K562 (cell line): ENCODE results near the gene PRMT5. TPM values are rescaled to one million over a fixed set of nuclear protein-coding genes. Genes with fewer than 3 reads are reported as not detected.

ENCODE experiments used
- ATAC-seq: fragments of 200-7000 bp; cut with Tn5 transposase; 3 replicates; pipeline ENCODE4 v1.9.1; 2020; ENCODE audit warnings: moderate library complexity
- BruUV-seq: library from RNA; stranded (reverse); fragments of 400-500 nt; replicated peaks from 2 replicates; lab custom pipeline; 2021; lab: Mats Ljungman, UMichigan
- CTCF ChIA-PET: fragments of 300-600 bp; formaldehyde crosslinking; extraction: SDS; loops from one replicate; lab custom pipeline; 2021; ENCODE audit warnings: low intra/inter-chr PET ratio; lab: Yijun Ruan, JAX
- POLR2A ChIA-PET: fragments of 300-600, 350-650 bp; sonication (Branson Sonifier 250); formaldehyde crosslinking; extraction: SDS; loops from one replicate; lab custom pipeline; 2021; ENCODE audit warnings: antibody characterized with exemption, inconsistent platforms; lab: Yijun Ruan, JAX
- DNase-seq, 4 experiments: peaks; one replicate each; pipeline versions ENCODE4 v3.0.0 to v3.0.0-alpha.2; 2011 to 2018; ENCODE audit warnings: low spot score in 3 of 4, mixed read lengths in 3 of 4; ENCODE audit errors: extremely low read depth in 1 of 4
- FAIRE-seq: peaks from 2 replicates; lab custom pipeline; 2011; peaks lifted over from hg19 to GRCh38; lab: Jason Lieb, UNC
- H2AFZ ChIP-seq: 2 replicates; pipeline ENCODE4 v1.6.0; 2011; ENCODE audit warnings: low read depth, low read length, control low read depth, inconsistent platforms
- H3K27ac ChIP-seq: fragments of 200-600 bp; 3 replicates; pipeline ENCODE4 v1.8.0; 2011; ENCODE audit warnings: low read depth, mild to moderate bottlenecking, control low read depth, inconsistent platforms, low read length, moderate library complexity, mixed read lengths; ENCODE audit errors: extremely low read depth
- H3K27me3 ChIP-seq, 2 experiments: fragments of 300-600 bp in 1 of 2; 2 replicates in 1 of 2; 3 replicates in 1 of 2; pipeline versions ENCODE4 v1.6.0 to v1.8.0; 2011; ENCODE audit warnings: inconsistent platforms in 2 of 2, low read length in 2 of 2, mild to moderate bottlenecking in 1 of 2, mixed read lengths in 1 of 2, moderate library complexity in 1 of 2; ENCODE audit not compliant: control insufficient read depth in 2 of 2, insufficient read depth in 2 of 2
- H3K36me3 ChIP-seq: fragments of 300-600 bp; 3 replicates; pipeline ENCODE4 v1.8.0; 2011; ENCODE audit warnings: mild to moderate bottlenecking, low read length, inconsistent platforms; ENCODE audit not compliant: control insufficient read depth, insufficient read depth
- H3K4me1 ChIP-seq, 2 experiments: fragments of 200-600 bp in 1 of 2; replicated peaks in 1 of 2; 2 replicates in 1 of 2; 3 replicates in 1 of 2; pipeline versions ENCODE4 v1.5.1 to v1.8.0; 2011; ENCODE audit warnings: inconsistent platforms in 2 of 2, low read length in 2 of 2, mild to moderate bottlenecking in 1 of 2, mixed read lengths in 1 of 2, moderate library complexity in 1 of 2; ENCODE audit not compliant: control insufficient read depth in 2 of 2, insufficient read depth in 2 of 2
- H3K4me2 ChIP-seq: 2 replicates; pipeline ENCODE4 v1.6.1; 2011; ENCODE audit warnings: low read length, control low read depth, inconsistent platforms, mixed read lengths; ENCODE audit not compliant: insufficient read depth
- H3K4me3 ChIP-seq: fragments of 200-600 bp; sonication (generic), shearing (Covaris generic); 2 replicates; pipeline ENCODE4 v1.5.1; 2016; ENCODE audit warnings: control low read depth, inconsistent platforms
- H3K79me2 ChIP-seq: fragments of 200-600 bp; 3 replicates; pipeline ENCODE4 v1.8.0; 2011; ENCODE audit warnings: low read length, inconsistent platforms; ENCODE audit not compliant: control insufficient read depth, insufficient read depth
- H3K9ac ChIP-seq, 2 experiments: 2 replicates each; pipeline versions ENCODE4 v1.6.0 to v1.6.1; 2011; ENCODE audit warnings: low read depth in 2 of 2, low read length in 2 of 2, control low read depth in 1 of 2, inconsistent platforms in 1 of 2, mild to moderate bottlenecking in 1 of 2, mixed read lengths in 1 of 2; ENCODE audit not compliant: insufficient read depth in 1 of 2
- H3K9me1 ChIP-seq: one replicate; pipeline ENCODE4 v1.6.0; 2011; ENCODE audit warnings: inconsistent platforms, mild to moderate bottlenecking, low read length, moderate library complexity; ENCODE audit not compliant: control insufficient read depth, insufficient read depth
- H3K9me3 ChIP-seq: replicated peaks from 2 replicates; pipeline ENCODE4 v1.5.1; 2011; ENCODE audit warnings: low read depth, low read length, inconsistent platforms; ENCODE audit not compliant: control insufficient read depth, insufficient read depth
- H4K20me1 ChIP-seq: replicated peaks from 2 replicates; pipeline ENCODE4 v1.6.1; 2011; ENCODE audit warnings: low read length, inconsistent platforms, mixed read lengths; ENCODE audit not compliant: control insufficient read depth, insufficient read depth
- ELF4 ChIP-seq: fragments of 450-650 bp; formaldehyde crosslinking; IDR thresholded peaks from 2 replicates; pipeline ENCODE4 v1.4.0; 2022; ENCODE audit warnings: missing genetic modification characterization
- FOXM1 ChIP-seq, 2 experiments: fragments of 450-650 bp in 1 of 2; sonication (generic) in 1 of 2; formaldehyde crosslinking in 1 of 2; IDR thresholded peaks; 2 replicates each; pipeline versions ENCODE4 v1.6.1 to v1.9.0; 2017 to 2022; ENCODE audit warnings: low read depth in 2 of 2, mild to moderate bottlenecking in 2 of 2, missing genetic modification reagents in 1 of 2, moderate library complexity in 1 of 2
- GABPB2 ChIP-seq: fragments of 250-450 bp; sonication (Bioruptor Pico); conservative IDR thresholded peaks from 2 replicates; pipeline ENCODE4 v1.5.1; 2021; ENCODE audit warnings: mild to moderate bottlenecking
- HMG20B ChIP-seq: fragments of 250-450 bp; sonication (Bioruptor Pico); IDR thresholded peaks from 2 replicates; pipeline ENCODE4 v1.5.0; 2021; ENCODE audit warnings: mild to moderate bottlenecking
- MEIS2 ChIP-seq: fragments of 450-650 bp; IDR thresholded peaks from 2 replicates; pipeline ENCODE4 v1.6.1; 2014; ENCODE audit warnings: mild to moderate bottlenecking; ENCODE audit not compliant: partially characterized antibody
- NCOR1 ChIP-seq: fragments of 450-650 bp; IDR thresholded peaks from 2 replicates; pipeline ENCODE4 v1.6.1; 2016; ENCODE audit warnings: mild to moderate bottlenecking, moderate library complexity
- NR4A1 ChIP-seq, 2 experiments: fragments of 250-450 bp in 1 of 2; fragments of 450-650 bp in 1 of 2; sonication (Bioruptor Pico) in 1 of 2; IDR thresholded peaks; 2 replicates each; pipeline versions ENCODE4 v1.4.0 to v1.6.1; 2016 to 2020; ENCODE audit warnings: mild to moderate bottlenecking in 2 of 2, missing compliant biosample characterization in 1 of 2, missing genetic modification characterization in 1 of 2, moderate library complexity in 1 of 2
- POLR2G ChIP-seq: fragments of 200-400 bp; formaldehyde crosslinking; IDR thresholded peaks from 2 replicates; pipeline ENCODE4 v1.6.1; 2017; ENCODE audit warnings: low read depth, mild to moderate bottlenecking, antibody characterized with exemption, low read length, moderate library complexity
- RFX7 ChIP-seq: fragments of 250-450 bp; sonication (Bioruptor Pico); IDR thresholded peaks from 2 replicates; pipeline ENCODE4 v1.5.1; 2021; ENCODE audit warnings: mild to moderate bottlenecking
- YBX1 ChIP-seq: fragments of 450-650 bp; IDR thresholded peaks from 2 replicates; pipeline ENCODE4 v1.7.1; 2016; ENCODE audit warnings: mild to moderate bottlenecking
- ZNF175 ChIP-seq: fragments of 200-800 bp; sonication (Bioruptor generic); IDR thresholded peaks from 2 replicates; pipeline ENCODE4 v1.6.1; 2016; ENCODE audit warnings: low read depth, mild to moderate bottlenecking, missing genetic modification characterization, missing compliant biosample characterization
- ZNF316 ChIP-seq: fragments of 450-650 bp; IDR thresholded peaks from 2 replicates; pipeline ENCODE4 v1.6.1; 2016
- ZNF354B ChIP-seq: fragments of 250-450 bp; sonication (Bioruptor Pico); IDR thresholded peaks from 2 replicates; pipeline ENCODE4 v1.4.0; 2020
- ZNF586 ChIP-seq: fragments of 450-650 bp; formaldehyde crosslinking; conservative IDR thresholded peaks from 2 replicates; pipeline ENCODE4 v1.4.0; 2020; ENCODE audit warnings: mild to moderate bottlenecking, moderate library complexity
- ZNF780A ChIP-seq: fragments of 250-450 bp; sonication (Bioruptor Pico); IDR thresholded peaks from 2 replicates; pipeline ENCODE4 v1.5.0; 2021; ENCODE audit warnings: mild to moderate bottlenecking
- ZNF830 ChIP-seq: fragments of 250-450 bp; sonication (Bioruptor Pico); IDR thresholded peaks from 2 replicates; pipeline ENCODE4 v1.5.0; 2021; ENCODE audit warnings: mild to moderate bottlenecking
- WGBS: fragments of 100-300 bp; shearing (Covaris generic); methylation state at CpG from one replicate; pipeline ENCODE4 v1.1.6; 2016; ENCODE audit warnings: low coverage, mixed read lengths; ENCODE audit not compliant: insufficient coverage; ENCODE audit errors: missing lambda C conversion rate; 5-methylcytosine and 5-hydroxymethylcytosine counted together
- in situ Hi-C: fragments of 300-500 bp; cut with MboI; formaldehyde crosslinking; loops from 4 replicates; pipeline ENCODE4 v1.15.0; 2018; ENCODE audit warnings: inconsistent platforms, mixed read lengths
- intact Hi-C: fragments of 100-400 bp; cut with micrococcal nuclease; formaldehyde crosslinking; loops from 2 replicates; pipeline ENCODE4 v1.14.2; 2022
- polyA plus RNA-seq, 8 experiments: library from polyadenylated mRNA; depleted of rRNA in 4 of 8; stranded (reverse) in 5 of 8; unstranded in 3 of 8; fragments of >200 nt; fragmentation: Nextera tagmentation in 2 of 8; fragmentation: Illumina TruSeq in 1 of 8; extraction: Ambion mirVana in 2 of 8; extraction: Trizol in 1 of 8; gene quantifications; 2 replicates each; pipeline versions ENCODE4 v1.2.1 to v1.2.3, GENCODE V29; 2011 to 2014; ENCODE audit warnings: inconsistent platforms in 1 of 8, missing spikeins in 1 of 8
- total RNA-seq, 7 experiments: library from RNA; depleted of rRNA in 6 of 7; stranded (reverse); fragments of >200 nt in 6 of 7; fragmentation: Illumina TruSeq in 2 of 7; extraction: Trizol in 2 of 7; gene quantifications; 2 replicates each; pipeline versions ENCODE4 v1.2.1 to v1.2.3, GENCODE V29; 2011 to 2021; ENCODE audit warnings: low replicate concordance in 1 of 7
- TF ChIP-seq, protein P1 (sequence below): sonication (generic); formaldehyde crosslinking; IDR thresholded peaks from 2 replicates; pipeline ENCODE4 v1.8.1; 2023; ENCODE audit warnings: mild to moderate bottlenecking, missing genetic modification reagents

PRMT5 gene
- total and polyA plus RNA-seq, 9 of the 15 experiments (the other 6 are each of a cell fraction or from before 2014, with no cell fraction given), result 114 to 552 (median 222) TPM

DNA sequence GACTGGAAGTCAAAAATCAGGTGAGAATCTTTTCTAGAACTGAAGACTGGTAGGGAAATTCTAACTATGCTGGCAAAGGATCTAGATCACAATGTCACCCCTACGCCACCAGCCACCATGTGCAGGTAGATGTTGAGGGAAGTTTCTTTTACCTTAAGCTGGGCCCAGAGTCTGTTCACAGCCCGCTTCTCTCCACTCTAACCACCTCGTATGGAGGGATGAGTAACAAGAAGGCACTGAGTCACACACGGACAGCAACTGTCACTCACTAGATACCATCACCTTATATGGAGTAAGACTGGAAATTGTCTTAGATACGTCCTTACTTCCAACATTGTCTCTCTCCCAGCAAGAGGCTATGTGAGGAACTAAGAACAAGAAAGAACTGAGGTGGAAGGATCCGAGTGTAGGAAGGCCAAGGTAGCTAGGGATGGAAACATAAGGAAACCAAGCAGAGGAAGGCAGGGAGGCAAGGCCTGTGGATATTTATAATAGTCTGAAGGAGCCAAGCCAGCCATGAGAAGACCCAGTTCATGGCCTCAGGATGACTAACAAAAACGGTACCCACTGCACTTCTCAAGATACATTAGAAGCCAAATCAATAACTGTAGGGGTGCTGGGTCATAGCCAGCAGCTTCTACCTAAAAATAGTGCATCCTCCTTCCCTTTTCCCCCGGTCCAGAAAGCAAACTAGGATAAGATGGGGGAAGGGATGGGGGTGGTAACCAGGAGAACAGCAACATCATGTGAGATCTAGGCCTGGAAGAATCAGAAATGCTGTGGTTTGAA lies 30.7 kb downstream of the PRMT5 start (continued):
- TF ChIP-seq ZNF354B (CRISPR knock-in tag), result no peak

DNA sequence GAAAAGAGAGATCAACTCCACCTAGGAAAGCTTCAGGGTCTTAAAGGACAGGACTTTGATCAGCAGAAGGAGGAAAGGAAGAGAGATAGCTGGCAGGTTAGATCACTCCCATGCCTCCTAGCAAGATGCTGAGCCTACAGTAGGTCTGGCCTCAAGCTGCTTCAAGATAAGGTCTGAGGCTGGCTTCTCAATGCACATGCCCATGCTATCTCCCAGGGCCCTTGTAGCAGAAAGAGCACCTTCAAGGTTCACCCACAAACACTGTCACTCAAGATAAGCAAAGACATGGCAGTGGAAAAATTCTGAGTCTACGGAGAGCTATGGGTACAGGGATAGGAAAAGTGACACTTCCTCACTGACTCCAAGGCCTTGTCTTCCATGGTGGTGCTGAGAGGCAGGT lies 31.8 kb downstream of the PRMT5 start:
- H3K4me2 ChIP-seq, result peak overlapping the region; percentile 31; the same call in 1 of the 2 replicates
- BruUV-seq, result no TSS peak
- H3K4me3 ChIP-seq, result no peak overlapping the region
- H2AFZ ChIP-seq, result no peak overlapping the region
- WGBS, result 13% methylated on average over 1 of the region's 1 CpG
- DNase-seq (peak; percentile 75 to 93 (median 81)), FAIRE-seq (peak; percentile 99), ATAC-seq (peak; percentile 81)
- H3K9ac ChIP-seq, result peak overlapping the region in 1 of 2 experiments; percentile 21; a peak in 1 of 4 replicates
- POLR2A ChIA-PET, result interaction anchor here (0.6 to 2.5 kb wide), 3 partner anchors 15 to 429 kb away, joined by 3 to 7 read pairs (median 3); partner anchors contain the start of gene REM2
- intact Hi-C loops (no loop called here), in situ Hi-C loops (no loop called here)
- no peaks in the 10 kb centered on the region for H4K20me1 ChIP-seq
- H3K27me3 ChIP-seq, result no peaks in the 10 kb centered on the region
- H3K79me2 ChIP-seq, result no peaks in the 10 kb centered on the region
- CTCF ChIA-PET, result interaction anchor here (1.4 kb wide), 1 partner anchor 25 kb away, joined by 5 read pairs; no protein-coding TSS in a partner anchor
- H3K36me3 ChIP-seq, result peaks cover 32% of the 10 kb centered on the region
- H3K9me3 ChIP-seq, result no peaks in the 10 kb centered on the region
- H3K4me1 ChIP-seq, result peaks cover 9 to 42% of the 10 kb centered on the region in 2 experiments; a peak in 3 of 5 replicates
- H3K27ac ChIP-seq, result peak overlapping the region; percentile 65
- H3K9me1 ChIP-seq, result peaks cover 3% of the 10 kb centered on the region
- TF ChIP-seq MEIS2 (peak; percentile 64), ZNF316 (peak; percentile 77), GABPB2 (CRISPR knock-in tag) (no peak), NCOR1 (peak; percentile 95), NR4A1 (CRISPR knock-in tag; IDR thresholded peaks at IDR 0.05) (no peak), NR4A1 (tag; IDR thresholded peaks at IDR 0.05) (no peak), FOXM1 (IDR thresholded peaks at IDR 0.05; ENCODE audit: low read depth) (peak; percentile 78; the same call in 1 of the 2 replicates), FOXM1 (CRISPR knock-in tag; IDR thresholded peaks at IDR 0.05; ENCODE audit: low read depth) (no peak), ZNF175 (CRISPR knock-in tag) (no peak), ELF4 (CRISPR knock-in tag) (0 out of 2 replicates have a peak, but pooled peaks have one; percentile 39), HMG20B (CRISPR knock-in tag) (no peak), YBX1 (no peak), RFX7 (CRISPR knock-in tag) (no peak), ZNF830 (CRISPR knock-in tag) (no peak), POLR2G (no peak), ZNF780A (CRISPR knock-in tag) (no peak), ZNF586 (CRISPR knock-in tag) (no peak)
- TF ChIP-seq, protein P1, sequence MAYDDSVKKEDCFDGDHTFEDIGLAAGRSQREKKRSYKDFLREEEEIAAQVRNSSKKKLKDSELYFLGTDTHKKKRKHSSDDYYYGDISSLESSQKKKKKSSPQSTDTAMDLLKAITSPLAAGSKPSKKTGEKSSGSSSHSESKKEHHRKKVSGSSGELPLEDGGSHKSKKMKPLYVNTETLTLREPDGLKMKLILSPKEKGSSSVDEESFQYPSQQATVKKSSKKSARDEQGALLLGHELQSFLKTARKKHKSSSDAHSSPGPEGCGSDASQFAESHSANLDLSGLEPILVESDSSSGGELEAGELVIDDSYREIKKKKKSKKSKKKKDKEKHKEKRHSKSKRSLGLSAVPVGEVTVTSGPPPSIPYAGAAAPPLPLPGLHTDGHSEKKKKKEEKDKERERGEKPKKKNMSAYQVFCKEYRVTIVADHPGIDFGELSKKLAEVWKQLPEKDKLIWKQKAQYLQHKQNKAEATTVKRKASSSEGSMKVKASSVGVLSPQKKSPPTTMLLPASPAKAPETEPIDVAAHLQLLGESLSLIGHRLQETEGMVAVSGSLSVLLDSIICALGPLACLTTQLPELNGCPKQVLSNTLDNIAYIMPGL, result no peak
